Stomach (tissue), 9 donors: Measurements from ENCODE around the gene TRABD2B. TPM values are rescaled to one million over a fixed set of nuclear protein-coding genes. Genes with fewer than 3 reads are reported as not detected.
A peak's percentile ranks its signal among the peaks of the same experiment; 100 is the strongest.

ENCODE experiments used
- DNase-seq, 2 donors: peaks; one replicate each; pipeline versions ENCODE4 v3.0.0 to v3.0.0-alpha.2; 2013 to 2019
- H3K27ac ChIP-seq, 5 donors: fragments of 200-600 bp in 4 of 5; sonication (generic) in 4 of 5; one replicate each; pipeline ENCODE4 v1.5.1; 2013 to 2019; ENCODE audit warnings: mild to moderate bottlenecking in 1 of 5, moderate library complexity in 1 of 5
- H3K27me3 ChIP-seq, 3 donors: fragments of 200-600 bp; sonication (generic); one replicate each; pipeline ENCODE4 v1.5.1; 2017 to 2019; ENCODE audit warnings: mixed run types in 1 of 3
- H3K36me3 ChIP-seq, 4 donors: fragments of 200-600 bp; sonication (generic); 1 replicate in 3 of 4; 2 replicates in 1 of 4; pipeline ENCODE4 v1.5.1; 2016 to 2019
- H3K4me1 ChIP-seq, 4 donors: fragments of 200-600 bp; sonication (generic); one replicate each; pipeline ENCODE4 v1.5.1; 2016 to 2019
- H3K4me3 ChIP-seq, 4 donors: fragments of 200-600 bp; sonication (generic) in 3 of 4; one replicate each; pipeline ENCODE4 v1.5.1; 2016 to 2019; ENCODE audit warnings: mild to moderate bottlenecking in 1 of 4
- H3K9me3 ChIP-seq, 4 donors: fragments of 200-600 bp; sonication (generic); one replicate each; pipeline ENCODE4 v1.5.1; 2016 to 2019
- CTCF ChIP-seq, 7 experiments: fragments of 450-650 bp in 4 of 7; fragments of 200-600 bp in 3 of 7; sonication (generic) in 3 of 7; IDR thresholded peaks; one replicate each; pipeline ENCODE4 v1.5.1; 2016 to 2019; ENCODE audit warnings: antibody characterized with exemption in 7 of 7, control low read depth in 2 of 7, mild to moderate bottlenecking in 1 of 7
- EP300 ChIP-seq: sonication (generic); formaldehyde crosslinking; IDR thresholded peaks from one replicate; pipeline ENCODE4 v1.6.1; 2017; ENCODE audit warnings: antibody characterized with exemption
- POLR2A ChIP-seq, 4 donors: fragments of 450-650 bp; IDR thresholded peaks; one replicate each; pipeline ENCODE4 v1.6.1; 2016; ENCODE audit warnings: antibody characterized with exemption in 4 of 4, control low read depth in 2 of 4, mild to moderate bottlenecking in 1 of 4, moderate library complexity in 1 of 4
- POLR2AphosphoS5 ChIP-seq, 3 donors: sonication (generic); formaldehyde crosslinking; IDR thresholded peaks; one replicate each; pipeline ENCODE4 v1.6.1; 2016; ENCODE audit warnings: antibody characterized with exemption in 3 of 3
- WGBS, 5 donors: extraction: QIAGEN DNeasy Blood & Tissue Kit in 3 of 5; methylation state at CpG; one replicate each; pipeline versions ENCODE4 v1.1.5 to v1.1.7; 2013 to 2018; 5-methylcytosine and 5-hydroxymethylcytosine counted together
- intact Hi-C: fragments of 100-400 bp; cut with DNase I; formaldehyde crosslinking; loops from one replicate; pipeline ENCODE4 v1.15.1; 2023; ENCODE audit warnings: low total_unique reads
- polyA plus RNA-seq, 3 donors: library from polyadenylated mRNA; stranded (reverse); fragments of 200-250 nt; gene quantifications; one replicate each; pipeline ENCODE4 v1.2.3, GENCODE V29; 2013
- total RNA-seq, 5 donors: library from RNA; depleted of rRNA; stranded (reverse); fragments of >200 nt; gene quantifications; one replicate each; pipeline versions ENCODE4 v1.1.0 to v1.2.3, GENCODE V29; 2014 to 2016
- donor health status: healthy with polysubstance abuse.
- donor health status: Bipolar disorder and iron deficiency.
- donor health status: healthy.

Gene TRABD2B
- total and polyA plus RNA-seq, 8 donors: 0.31 to 2.0 (median 0.93) TPM; not detected in 1

GRCh38 chr1:47797575-47797974, 199.6 kb downstream of the TRABD2B start:
- Histone ChIP-seq H3K36me3 (no peaks in the 10 kb centered on the region), H3K27me3 (no peaks in the 10 kb centered on the region), H3K9me3 (no peaks in the 10 kb centered on the region), H3K4me1 (no peaks in the 10 kb centered on the region), H3K4me3 (no peak overlapping the region), H3K27ac (no peak overlapping the region)
- TF ChIP-seq POLR2A (IDR thresholded peaks at IDR 0.05) (no peak), EP300 (no peak), POLR2AphosphoS5 (IDR thresholded peaks at IDR 0.05) (no peak), CTCF (IDR thresholded peaks at IDR 0.05) (no peak)
- peak in 1 of 2 donors; percentile 66 for DNase-seq
- intact Hi-C loops: no loop called here
- 48 to 64% (median 59%) methylated on average over 2 of the region's 2 CpGs for WGBS, 5 donors

GRCh38 chr1:47796626-47797025, 200.6 kb downstream of the TRABD2B start:
- H3K9me3 ChIP-seq: no peaks in the 10 kb centered on the region
- no peaks in the 10 kb centered on the region for H3K36me3 ChIP-seq
- H3K27me3 ChIP-seq: no peaks in the 10 kb centered on the region
- H3K4me3 ChIP-seq: no peak overlapping the region
- H3K4me1 ChIP-seq: no peaks in the 10 kb centered on the region
- TF ChIP-seq CTCF (IDR thresholded peaks at IDR 0.05) (no peak), POLR2A (IDR thresholded peaks at IDR 0.05) (no peak), POLR2AphosphoS5 (IDR thresholded peaks at IDR 0.05) (no peak), EP300 (no peak)
- no peak for DNase-seq
- 83 to 96% (median 92%) methylated on average over 6 of the region's 6 CpGs for WGBS, 5 donors
- intact Hi-C loops: no loop called here
- no peak overlapping the region for H3K27ac ChIP-seq

GRCh38 chr1:47795102-47795501, 202.1 kb downstream of the TRABD2B start:
- TF ChIP-seq EP300 (no peak), POLR2AphosphoS5 (IDR thresholded peaks at IDR 0.05) (no peak), CTCF (IDR thresholded peaks at IDR 0.05) (no peak), POLR2A (IDR thresholded peaks at IDR 0.05) (no peak)
- WGBS, 5 donors: 90 to 100% (median 95%) methylated on average over 2 of the region's 2 CpGs
- H3K4me1 ChIP-seq: no peaks in the 10 kb centered on the region
- no peaks in the 10 kb centered on the region for H3K9me3 ChIP-seq
- intact Hi-C loops: no loop called here
- DNase-seq: no peak
- H3K4me3 ChIP-seq: no peak overlapping the region
- no peak overlapping the region for H3K27ac ChIP-seq
- H3K36me3 ChIP-seq: no peaks in the 10 kb centered on the region
- no peaks in the 10 kb centered on the region for H3K27me3 ChIP-seq

GRCh38 chr1:47794530-47794929, 202.7 kb downstream of the TRABD2B start:
- no peak for DNase-seq
- H3K27me3 ChIP-seq: no peaks in the 10 kb centered on the region

More at GRCh38 chr1:47794530-47794929, 202.7 kb downstream of the TRABD2B start:
- no peak for TF ChIP-seq EP300
- no peak for TF ChIP-seq POLR2A (IDR thresholded peaks at IDR 0.05)
- TF ChIP-seq CTCF (IDR thresholded peaks at IDR 0.05): no peak
- no peak for TF ChIP-seq POLR2AphosphoS5 (IDR thresholded peaks at IDR 0.05)
- no peaks in the 10 kb centered on the region for H3K4me1 ChIP-seq
- intact Hi-C loops: no loop called here
- H3K27ac ChIP-seq: no peak overlapping the region
- H3K36me3 ChIP-seq: no peaks in the 10 kb centered on the region
- no peak overlapping the region for H3K4me3 ChIP-seq
- 95 to 97% (median 96%) methylated on average over 9 of the region's 9 CpGs for WGBS, 5 donors
- H3K9me3 ChIP-seq: no peaks in the 10 kb centered on the region
